Keratinocyte (primary cell): Measurements from ENCODE around the gene TFRC. TPM values are rescaled to one million over a fixed set of nuclear protein-coding genes. Genes with fewer than 3 reads are reported as not detected.
"Not testable (repeated sequence)": the region's sequence is repeated elsewhere in the genome, so short reads cannot be mapped to it uniquely, and the experiment has no call there.

Experiments
- DNase-seq: peaks from one replicate; pipeline ENCODE4 v3.0.0-alpha.2; 2011; ENCODE audit warnings: low read depth, missing footprints, low spot score
- FAIRE-seq: peaks from 2 replicates; lab custom pipeline; 2011; peaks lifted over from hg19 to GRCh38; lab: Jason Lieb, UNC
- H2AFZ ChIP-seq: 2 replicates; pipeline ENCODE4 v1.6.0; 2012; ENCODE audit warnings: low read length, control low read depth, inconsistent platforms; ENCODE audit not compliant: control insufficient read depth
- H3K27ac ChIP-seq: 2 replicates; pipeline ENCODE4 v1.5.1; 2011; ENCODE audit warnings: low read length; ENCODE audit not compliant: control insufficient read depth, insufficient read depth
- H3K27me3 ChIP-seq: 3 replicates; pipeline ENCODE4 v1.6.0; 2011; ENCODE audit warnings: low read length; ENCODE audit not compliant: control insufficient read depth, insufficient read depth; ENCODE audit errors: extremely low read depth
- H3K36me3 ChIP-seq, 2 experiments: 2 replicates in 1 of 2; 3 replicates in 1 of 2; pipeline ENCODE4 v1.5.1; 2011; ENCODE audit warnings: low read length in 2 of 2, mild to moderate bottlenecking in 1 of 2; ENCODE audit not compliant: control insufficient read depth in 2 of 2, insufficient read depth in 2 of 2; ENCODE audit errors: extremely low read depth in 1 of 2
- H3K4me1 ChIP-seq: 3 replicates; pipeline ENCODE4 v1.5.1; 2011; ENCODE audit warnings: low read length; ENCODE audit not compliant: control insufficient read depth, insufficient read depth; ENCODE audit errors: extremely low read depth
- H3K4me2 ChIP-seq: 3 replicates; pipeline ENCODE4 v1.6.0; 2011; ENCODE audit warnings: low read depth, low read length; ENCODE audit not compliant: control insufficient read depth, insufficient read depth; ENCODE audit errors: extremely low read depth
- H3K4me3 ChIP-seq, 3 experiments: fragments of 200-600 bp in 1 of 3; sonication (generic) in 1 of 3; 2 replicates in 2 of 3; 3 replicates in 1 of 3; pipeline ENCODE4 v1.5.1; 2011 to 2016; ENCODE audit warnings: low read length in 3 of 3, mild to moderate bottlenecking in 3 of 3, control low read depth in 2 of 3, inconsistent platforms in 1 of 3, low read depth in 1 of 3, mixed read lengths in 1 of 3, mixed run types in 1 of 3, moderate library complexity in 1 of 3; ENCODE audit not compliant: control insufficient read depth in 2 of 3, insufficient read depth in 2 of 3; ENCODE audit errors: extremely low read depth in 1 of 3
- H3K79me2 ChIP-seq: 2 replicates; pipeline ENCODE4 v1.6.0; 2012; ENCODE audit warnings: low read length; ENCODE audit not compliant: control insufficient read depth, insufficient read depth
- H3K9ac ChIP-seq: 3 replicates; pipeline ENCODE4 v1.6.0; 2011; ENCODE audit warnings: low read length; ENCODE audit not compliant: control insufficient read depth, insufficient read depth; ENCODE audit errors: extremely low read depth
- H3K9me1 ChIP-seq: 3 replicates; pipeline ENCODE4 v1.6.0; 2011; ENCODE audit warnings: low read length; ENCODE audit not compliant: control insufficient read depth, insufficient read depth; ENCODE audit errors: extremely low read depth
- H3K9me3 ChIP-seq: 2 replicates; pipeline ENCODE4 v1.5.1; 2012; ENCODE audit warnings: low read depth, low read length; ENCODE audit not compliant: control insufficient read depth
- H4K20me1 ChIP-seq: 3 replicates; pipeline ENCODE4 v1.6.0; 2011; ENCODE audit warnings: low read length; ENCODE audit not compliant: control insufficient read depth, insufficient read depth; ENCODE audit errors: extremely low read depth
- CTCF ChIP-seq, 3 experiments: IDR thresholded peaks in 1 of 3; conservative IDR thresholded peaks in 1 of 3; optimal IDR thresholded peaks in 1 of 3; 2 replicates in 2 of 3; 3 replicates in 1 of 3; pipeline versions ENCODE3 to v1.5.1; 2011; ENCODE audit warnings: low read length in 3 of 3, mild to moderate bottlenecking in 3 of 3, moderate library complexity in 2 of 3, control low read depth in 1 of 3, inconsistent platforms in 1 of 3; ENCODE audit not compliant: insufficient read depth in 2 of 3; ENCODE audit errors: extremely low read depth in 1 of 3
- EZH2 ChIP-seq: IDR thresholded peaks from one replicate; pipeline ENCODE4 v1.6.1; 2012; ENCODE audit warnings: inconsistent platforms, mild to moderate bottlenecking, low read length, moderate library complexity
- dilution Hi-C: fragments of 300-500 bp; cut with MboI; formaldehyde crosslinking; loops from one replicate; pipeline ENCODE4 v1.7.0; 2020; ENCODE audit warnings: low sequenced_read_pairs; ENCODE audit not compliant: extremely low pct_ligation_motif_present
- polyA plus RNA-seq, 5 experiments: library from polyadenylated mRNA; depleted of rRNA in 3 of 5; stranded (reverse) in 3 of 5; stranded (forward) in 1 of 5; unstranded in 1 of 5; fragments of >200 nt; gene quantifications; 1 replicate in 1 of 5; 2 replicates in 3 of 5; 3 replicates in 1 of 5; pipeline versions ENCODE4 v1.2.1 to v1.2.3, GENCODE V29; 2011 to 2012; ENCODE audit warnings: missing spikeins in 2 of 5, low read depth in 1 of 5, low replicate concordance in 1 of 5

TFRC gene
- polyA plus RNA-seq, 1 donor (not counting 4 experiments of a cell fraction or from before 2014, with no cell fraction given), result 109 TPM

DNA sequence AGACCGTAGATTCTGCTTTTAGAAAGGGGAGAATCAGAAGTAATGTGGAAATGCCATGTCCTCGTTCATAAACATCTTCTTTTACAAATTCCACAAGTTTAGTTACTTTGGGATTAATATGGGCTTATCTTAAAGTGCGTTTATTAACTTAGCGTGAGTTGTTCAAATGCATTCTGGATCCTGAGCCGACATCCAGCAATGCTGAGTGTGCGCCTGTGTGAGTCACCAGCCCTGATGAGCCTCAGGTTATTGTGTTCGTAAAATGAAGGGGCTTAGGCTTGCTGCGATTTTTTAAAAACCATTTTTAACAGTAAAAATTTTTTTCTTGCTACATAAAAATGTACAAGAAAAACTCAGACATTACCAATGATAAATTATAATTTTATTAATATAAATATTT, 57.9 kb downstream of the TFRC start:
- Histone ChIP-seq H3K79me2 (no peaks in the 10 kb centered on the region), H3K9me3 (no peaks in the 10 kb centered on the region), H4K20me1 (no peaks in the 10 kb centered on the region), H3K4me3 (no peak overlapping the region), H3K4me1 (no peaks in the 10 kb centered on the region), H3K36me3 (no peaks in the 10 kb centered on the region), H3K27ac (no peak overlapping the region), H3K27me3 (no peaks in the 10 kb centered on the region), H2AFZ (no peak overlapping the region), H3K9me1 (no peaks in the 10 kb centered on the region), H3K9ac (no peak overlapping the region), H3K4me2 (no peak overlapping the region)
- dilution Hi-C loops, result no loop called here
- FAIRE-seq, result no peak
- TF ChIP-seq CTCF (optimal IDR thresholded peaks at IDR 0.05 in 1 of 3, IDR thresholded peaks at IDR 0.05 in 1 of 3, conservative IDR thresholded peaks at IDR 0.05 in 1 of 3; ENCODE audit: extremely low read depth in 1 of 3, insufficient read depth in 2 of 3, low read length in 3 of 3) (no peak), EZH2 (no peak)
- DNase-seq, result no peak

DNA sequence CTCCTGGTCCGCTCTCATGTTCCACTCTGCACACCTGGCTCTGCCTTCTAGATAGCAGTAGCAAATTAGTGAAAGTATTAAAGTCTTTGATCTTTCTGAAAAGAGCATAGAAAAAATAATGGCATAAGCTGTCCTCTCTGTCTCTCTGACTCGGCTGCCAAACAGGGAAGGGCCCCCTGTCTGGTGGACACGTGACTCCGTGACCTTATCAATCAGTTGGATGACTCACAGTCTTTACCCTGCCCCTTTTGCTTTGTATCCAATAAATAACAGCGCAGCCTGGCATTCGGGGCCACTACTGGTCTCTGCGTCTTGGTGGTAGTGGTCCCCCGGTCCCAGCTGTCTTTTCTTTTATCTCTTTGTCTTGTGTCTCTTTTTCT, 59.4 kb downstream of the TFRC start:
- H3K36me3 ChIP-seq, H3K9me3 ChIP-seq, H3K27me3 ChIP-seq, FAIRE-seq, H2AFZ ChIP-seq, H3K9ac ChIP-seq, H3K27ac ChIP-seq, H3K9me1 ChIP-seq, H4K20me1 ChIP-seq, DNase-seq, dilution Hi-C loops, H3K4me1 ChIP-seq, H3K4me3 ChIP-seq, H3K79me2 ChIP-seq, H3K4me2 ChIP-seq: not testable (repeated sequence)

DNA sequence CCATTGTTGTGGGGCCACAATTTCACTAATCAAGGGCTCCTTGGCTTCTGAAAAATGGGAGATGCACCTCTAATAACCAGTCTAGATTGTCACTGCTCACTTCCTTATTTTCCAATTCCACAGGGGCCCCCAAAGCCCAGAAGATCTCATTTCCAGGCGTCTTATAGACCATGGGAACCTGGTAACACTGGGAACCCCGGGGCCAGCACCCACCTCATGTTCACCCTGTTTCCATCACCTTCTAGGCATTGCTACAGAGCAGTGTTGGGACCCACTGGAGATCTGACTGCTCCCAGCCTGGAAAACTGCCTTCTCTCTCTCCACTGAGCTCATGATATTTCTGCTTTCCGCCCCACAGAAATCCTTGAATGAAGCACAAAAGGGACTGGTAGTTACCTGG, 61.5 kb downstream of the TFRC start:
- Histone ChIP-seq H3K9me1 (no peaks in the 10 kb centered on the region), H4K20me1 (no peaks in the 10 kb centered on the region), H3K4me1 (peaks cover 2% of the 10 kb centered on the region), H3K27ac (no peak overlapping the region), H3K4me3 (no peak overlapping the region), H2AFZ (no peak overlapping the region), H3K9ac (no peak overlapping the region), H3K9me3 (no peaks in the 10 kb centered on the region), H3K36me3 (no peaks in the 10 kb centered on the region), H3K27me3 (no peaks in the 10 kb centered on the region), H3K4me2 (no peak overlapping the region), H3K79me2 (no peaks in the 10 kb centered on the region)
- TF ChIP-seq EZH2 (no peak), CTCF (optimal IDR thresholded peaks at IDR 0.05 in 1 of 3, IDR thresholded peaks at IDR 0.05 in 1 of 3, conservative IDR thresholded peaks at IDR 0.05 in 1 of 3; ENCODE audit: extremely low read depth in 1 of 3, insufficient read depth in 2 of 3, low read length in 3 of 3) (no peak)
- DNase-seq (no peak), FAIRE-seq (no peak)
- dilution Hi-C loops, result no loop called here

DNA sequence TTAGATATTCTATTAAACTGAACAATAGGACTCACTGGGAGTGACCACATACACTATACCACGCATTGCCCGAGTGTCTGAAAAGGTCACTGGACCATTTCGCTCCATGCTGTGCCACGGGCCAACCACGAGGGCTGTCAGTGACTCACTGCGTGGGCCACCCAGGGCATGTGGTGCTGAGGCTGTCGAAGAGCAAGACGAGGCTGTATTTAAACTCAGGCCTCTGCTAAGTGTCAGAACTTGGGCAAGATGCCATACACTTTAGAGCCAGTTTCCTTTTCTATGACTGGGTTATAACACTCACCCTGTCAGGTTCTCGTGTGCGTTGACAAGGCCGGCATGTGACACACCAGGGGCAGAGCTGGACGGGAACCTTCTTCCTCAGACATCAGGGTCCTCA, 62.3 kb downstream of the TFRC start:
- H3K36me3 ChIP-seq, H3K9ac ChIP-seq, H3K4me1 ChIP-seq, H3K4me2 ChIP-seq, DNase-seq, H3K79me2 ChIP-seq, dilution Hi-C loops, H2AFZ ChIP-seq, H4K20me1 ChIP-seq, H3K9me3 ChIP-seq, H3K27ac ChIP-seq, H3K27me3 ChIP-seq, H3K9me1 ChIP-seq, H3K4me3 ChIP-seq, FAIRE-seq: not testable (repeated sequence)
